OCI-LY1 (cell line): Measurements from ENCODE around the gene NKAIN4.
A peak's percentile ranks its signal among the peaks of the same experiment; 100 is the strongest.

Source experiments
- H2AFZ ChIP-seq: fragments of 200-600 bp; sonication (generic), shearing (Covaris generic); 2 replicates; pipeline ENCODE4 v1.6.0; 2014; ENCODE audit warnings: antibody characterized with exemption, mild to moderate bottlenecking, low read length
- H3F3A ChIP-seq: fragments of 200-600 bp; sonication (generic), shearing (Covaris generic); 2 replicates; pipeline ENCODE4 v1.6.0; 2014; ENCODE audit warnings: mild to moderate bottlenecking, antibody characterized with exemption, low read length, moderate library complexity; ENCODE audit not compliant: insufficient read depth
- H3K27ac ChIP-seq: fragments of 200-600 bp; sonication (generic); 2 replicates; pipeline ENCODE4 v1.5.1; 2014; ENCODE audit warnings: low read length, mixed run types, mild to moderate bottlenecking, low read depth; ENCODE audit not compliant: poor library complexity, severe bottlenecking
- H3K27me3 ChIP-seq: fragments of 200-600 bp; sonication (generic); 2 replicates; pipeline ENCODE4 v1.6.0; 2014; ENCODE audit warnings: antibody characterized with exemption, mild to moderate bottlenecking, low read length, moderate library complexity; ENCODE audit not compliant: insufficient read depth
- H3K36me3 ChIP-seq: fragments of 200-600 bp; sonication (generic); 2 replicates; pipeline ENCODE4 v1.6.1; 2014; ENCODE audit warnings: mild to moderate bottlenecking, antibody characterized with exemption, low read length, moderate library complexity, mixed read lengths; ENCODE audit not compliant: insufficient read depth
- H3K4me1 ChIP-seq: fragments of 200-600 bp; sonication (generic); 2 replicates; pipeline ENCODE4 v1.5.1; 2014; ENCODE audit warnings: mild to moderate bottlenecking, low read length, moderate library complexity; ENCODE audit not compliant: insufficient read depth, severe bottlenecking
- H3K4me2 ChIP-seq: fragments of 200-600 bp; sonication (generic), shearing (Covaris generic); 2 replicates; pipeline ENCODE4 v1.6.1; 2014; ENCODE audit warnings: low read length
- H3K4me3 ChIP-seq: fragments of 200-600 bp; sonication (generic); 2 replicates; pipeline ENCODE4 v1.5.1; 2014; ENCODE audit warnings: low read length, low read depth, mild to moderate bottlenecking, mixed read lengths; ENCODE audit not compliant: poor library complexity, severe bottlenecking
- H3K79me2 ChIP-seq: fragments of 200-600 bp; shearing (Covaris generic); 2 replicates; pipeline ENCODE4 v1.6.1; 2016; ENCODE audit warnings: mixed run types, low read length, mixed read lengths; ENCODE audit not compliant: insufficient read depth
- H3K9ac ChIP-seq: fragments of 200-600 bp; sonication (generic), shearing (Covaris generic); 2 replicates; pipeline ENCODE4 v1.6.1; 2014; ENCODE audit warnings: mild to moderate bottlenecking, low read length, mixed read lengths
- H3K9me2 ChIP-seq: fragments of 200-600 bp; sonication (generic), shearing (Covaris generic); 2 replicates; pipeline ENCODE4 v1.6.1; 2014; ENCODE audit warnings: low read depth, mild to moderate bottlenecking, low read length, mixed read lengths
- H3K9me3 ChIP-seq: fragments of 200-600 bp; shearing (Covaris generic); 2 replicates; pipeline ENCODE4 v1.6.1; 2014; ENCODE audit warnings: low read length, mixed read lengths
- H4K20me1 ChIP-seq: fragments of 200-600 bp; sonication (generic), shearing (Covaris generic); 2 replicates; pipeline ENCODE4 v1.6.0; 2016; ENCODE audit warnings: mild to moderate bottlenecking, low read length; ENCODE audit not compliant: insufficient read depth
- EZH2 ChIP-seq: fragments of 200-600 bp; sonication (generic), shearing (Covaris generic); IDR thresholded peaks from 2 replicates; pipeline ENCODE4 v1.8.0; 2017; ENCODE audit warnings: borderline replicate concordance, mixed run types, mild to moderate bottlenecking, antibody characterized with exemption, low read length, moderate library complexity, mixed read lengths
- TF ChIP-seq, protein P1 (sequence below): fragments of 200-600 bp; sonication (generic), shearing (Covaris generic); IDR thresholded peaks from 2 replicates; pipeline ENCODE4 v1.5.1; 2017; ENCODE audit warnings: mild to moderate bottlenecking, antibody characterized with exemption, low read length, moderate library complexity, mixed read lengths

The NKAIN4 gene

DNA sequence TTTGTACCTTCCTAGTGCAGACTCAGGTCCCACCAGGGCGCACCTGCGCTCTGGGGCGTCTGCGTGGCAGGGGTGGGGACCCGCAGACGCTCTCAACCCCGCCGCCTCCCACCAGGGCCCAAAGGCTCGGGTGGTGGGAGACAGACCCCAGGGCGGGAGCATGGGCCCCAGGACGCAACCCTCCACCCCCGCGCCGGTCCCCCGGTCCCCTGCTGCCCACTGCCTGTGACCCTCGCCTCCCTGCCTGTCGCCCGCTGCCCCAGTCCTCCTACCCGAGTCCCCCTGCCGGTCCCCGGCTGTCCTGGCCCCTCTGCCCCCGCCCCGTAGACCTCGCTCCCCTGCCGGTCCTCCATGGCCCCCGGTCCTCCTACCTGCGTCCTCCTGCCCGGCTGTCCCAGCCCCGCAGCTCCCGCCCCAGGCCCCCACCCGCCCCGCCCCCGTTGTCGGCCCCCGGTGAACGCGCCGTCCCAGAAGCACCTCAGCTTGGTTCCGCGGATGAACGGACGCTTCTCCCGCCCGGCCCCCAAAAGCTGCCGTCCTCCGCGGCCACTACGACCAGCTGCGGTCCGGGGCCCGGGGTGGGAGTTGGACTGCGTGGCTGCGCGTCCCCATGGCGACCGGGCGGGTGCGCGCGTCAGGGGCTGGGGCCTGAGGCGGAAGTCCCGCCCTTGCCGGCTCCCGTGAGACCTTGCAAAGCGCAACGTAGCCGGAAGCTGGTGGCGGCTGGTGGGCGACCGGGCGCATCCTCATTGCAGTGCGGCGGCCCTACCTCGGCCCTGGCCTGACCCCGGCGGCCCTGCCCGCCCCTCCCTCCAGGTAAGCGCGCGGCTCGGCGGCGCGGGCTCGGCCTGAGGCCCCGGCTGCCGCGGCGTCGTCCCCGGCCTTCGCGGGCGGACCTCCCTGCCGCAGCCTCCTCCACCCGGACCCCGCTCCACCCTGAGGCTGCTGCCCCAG is 18.1 kb upstream of the NKAIN4 start, which contains the start of gene ARFGAP1:
ARFGAP1 (plus strand) TSS at position 709 of the 954 bp plus-strand sequence. CDS start 2,768 bp downstream, outside the sequence.
- H3K27ac ChIP-seq = no peak within 1 kb of the TSS
- no peaks in the 10 kb centered on the region for H3K27me3 ChIP-seq
- H3K36me3 ChIP-seq = peaks cover 11% of the 10 kb centered on the region; the same call in 1 of the 2 replicates
- peaks cover 17% of the 10 kb centered on the region for H3K79me2 ChIP-seq
- peak within 1 kb of the TSS; percentile 94 for H3K4me3 ChIP-seq
- peak within 1 kb of the TSS; percentile 98 for H3K9ac ChIP-seq
- no peaks in the 10 kb centered on the region for H3F3A ChIP-seq
- H4K20me1 ChIP-seq = no peaks in the 10 kb centered on the region
- H3K9me3 ChIP-seq = no peaks in the 10 kb centered on the region
- H3K4me1 ChIP-seq = peaks cover 16% of the 10 kb centered on the region
- peak within 1 kb of the TSS; percentile 100 for H3K4me2 ChIP-seq
- no peak within 1 kb of the TSS for H2AFZ ChIP-seq
- TF ChIP-seq, protein P1, sequence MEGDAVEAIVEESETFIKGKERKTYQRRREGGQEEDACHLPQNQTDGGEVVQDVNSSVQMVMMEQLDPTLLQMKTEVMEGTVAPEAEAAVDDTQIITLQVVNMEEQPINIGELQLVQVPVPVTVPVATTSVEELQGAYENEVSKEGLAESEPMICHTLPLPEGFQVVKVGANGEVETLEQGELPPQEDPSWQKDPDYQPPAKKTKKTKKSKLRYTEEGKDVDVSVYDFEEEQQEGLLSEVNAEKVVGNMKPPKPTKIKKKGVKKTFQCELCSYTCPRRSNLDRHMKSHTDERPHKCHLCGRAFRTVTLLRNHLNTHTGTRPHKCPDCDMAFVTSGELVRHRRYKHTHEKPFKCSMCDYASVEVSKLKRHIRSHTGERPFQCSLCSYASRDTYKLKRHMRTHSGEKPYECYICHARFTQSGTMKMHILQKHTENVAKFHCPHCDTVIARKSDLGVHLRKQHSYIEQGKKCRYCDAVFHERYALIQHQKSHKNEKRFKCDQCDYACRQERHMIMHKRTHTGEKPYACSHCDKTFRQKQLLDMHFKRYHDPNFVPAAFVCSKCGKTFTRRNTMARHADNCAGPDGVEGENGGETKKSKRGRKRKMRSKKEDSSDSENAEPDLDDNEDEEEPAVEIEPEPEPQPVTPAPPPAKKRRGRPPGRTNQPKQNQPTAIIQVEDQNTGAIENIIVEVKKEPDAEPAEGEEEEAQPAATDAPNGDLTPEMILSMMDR = no peak
- TF ChIP-seq EZH2 = no peak
- no peaks in the 10 kb centered on the region for H3K9me2 ChIP-seq

DNA sequence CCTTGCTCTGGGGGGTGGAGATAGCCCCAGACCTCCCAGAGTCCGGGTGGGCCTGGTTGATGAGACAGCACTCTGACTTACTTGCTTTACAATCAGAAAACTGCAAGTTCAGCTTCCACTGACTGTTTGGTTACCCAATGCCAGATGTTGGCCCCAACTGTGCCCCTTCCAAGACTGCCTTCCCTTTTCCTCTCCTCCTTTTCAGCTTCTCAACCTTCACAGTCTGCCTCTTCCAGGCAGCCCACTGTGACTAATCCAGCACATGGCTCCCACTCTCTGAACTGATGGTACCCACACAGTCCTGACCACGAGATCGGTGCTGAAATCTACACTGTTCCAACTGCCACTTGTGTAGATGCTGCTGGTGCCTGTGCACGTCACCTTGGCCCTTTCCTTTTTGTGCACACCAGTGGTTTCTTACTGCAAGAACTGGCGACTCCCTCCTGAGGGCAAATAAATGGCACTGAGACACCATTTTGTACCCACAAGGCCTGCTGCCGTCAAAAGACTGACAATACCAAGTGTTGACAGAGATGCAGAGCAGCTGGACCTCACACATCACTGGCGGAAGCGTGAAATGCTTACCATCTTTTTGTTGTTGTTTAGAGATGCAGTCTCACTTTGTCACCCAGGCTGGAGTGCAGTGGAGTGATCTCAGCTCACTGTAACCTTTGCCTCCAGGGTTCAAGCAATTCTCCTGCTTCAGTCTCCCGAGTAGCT is 16.5 kb upstream of the NKAIN4 start:
- H3K79me2 ChIP-seq = peaks cover 17% of the 10 kb centered on the region
- no peak overlapping the region for H3K9ac ChIP-seq
- no peaks in the 10 kb centered on the region for H4K20me1 ChIP-seq
- no peaks in the 10 kb centered on the region for H3K9me3 ChIP-seq
- no peaks in the 10 kb centered on the region for H3K36me3 ChIP-seq
- H3K9me2 ChIP-seq = no peaks in the 10 kb centered on the region
- H3K4me1 ChIP-seq = peaks cover 16% of the 10 kb centered on the region
- TF ChIP-seq EZH2 = no peak
- TF ChIP-seq, protein P1 = no peak
- H3K27ac ChIP-seq = no peak overlapping the region
- no peak overlapping the region for H3K4me3 ChIP-seq
- H3K27me3 ChIP-seq = no peaks in the 10 kb centered on the region
- no peaks in the 10 kb centered on the region for H3F3A ChIP-seq
- H3K4me2 ChIP-seq = no peak overlapping the region
- H2AFZ ChIP-seq = no peak overlapping the region

GRCh38 chr20:63269724-63270123 is 15.5 kb upstream of the NKAIN4 start:
- Histone ChIP-seq H4K20me1 (no peaks in the 10 kb centered on the region), H3K4me1 (peaks cover 16% of the 10 kb centered on the region), H3K27ac (no peak overlapping the region), H3K4me3 (no peak overlapping the region), H3F3A (no peaks in the 10 kb centered on the region), H3K27me3 (no peaks in the 10 kb centered on the region), H3K9ac (no peak overlapping the region), H3K4me2 (no peak overlapping the region), H3K9me2 (no peaks in the 10 kb centered on the region), H3K79me2 (peaks cover 11% of the 10 kb centered on the region), H2AFZ (no peak overlapping the region), H3K36me3 (no peaks in the 10 kb centered on the region), H3K9me3 (no peaks in the 10 kb centered on the region)
- TF ChIP-seq, protein P1 = no peak
- no peak for TF ChIP-seq EZH2
